ENCODE measurements around the gene NSL1. TPM values are rescaled to one million over a fixed set of nuclear protein-coding genes. Genes with fewer than 3 reads are reported as not detected.

NSL1 gene
- total and polyA plus RNA-seq, 3 experiments from 2014 or later, result 39.5 to 53.2 (median 42.0) TPM

- H3K36me3 Mint-ChIP-seq, result no peaks in the 10 kb centered on the region
- DNase-seq, result peak in 3 of 5 donors; percentile 18 to 58 (median 23)
- Histone ChIP-seq H3K9me3 (ENCODE audit: low read length) (no peaks in the 10 kb centered on the region), H3K4me3 (ENCODE audit: low read length) (no peak overlapping the region), H3K36me3 (ENCODE audit: insufficient read depth, low read length) (no peaks in the 10 kb centered on the region), H3K4me1 (ENCODE audit: insufficient read depth, low read length) (peaks cover 14% of the 10 kb centered on the region), H3K27me3 (ENCODE audit: insufficient read depth, low read length, poor library complexity, severe bottlenecking) (no peaks in the 10 kb centered on the region), H3K27ac (ENCODE audit: low read depth, low read length) (no peak overlapping the region)
- ChIA-PET CTCF (no interaction called here), POLR2A (no interaction called here)
- peaks cover 24 to 53% (median 35%) of the 10 kb centered on the region in 3 donors for H3K4me1 Mint-ChIP-seq
- peak overlapping the region; percentile 5 to 86 (median 67) for H3K4me3 Mint-ChIP-seq
- H3K9me3 Mint-ChIP-seq, result no peaks in the 10 kb centered on the region
- H3K27ac Mint-ChIP-seq, result peak overlapping the region in 4 of 8 donors; percentile 15 to 90 (median 34)
- peaks cover 0 to 10% of the 10 kb centered on the region in 2 donors for H3K27me3 Mint-ChIP-seq
Observed at GRCh38 chr1:212683357-212683722, 108.2 kb downstream of the NSL1 start.

- no peaks in the 10 kb centered on the region for H3K36me3 Mint-ChIP-seq
- H3K27me3 ChIP-seq (ENCODE audit: insufficient read depth, low read length, poor library complexity, severe bottlenecking), result no peaks in the 10 kb centered on the region
- no peak overlapping the region for H3K27ac ChIP-seq (ENCODE audit: low read depth, low read length)
- H3K9me3 ChIP-seq (ENCODE audit: low read length), result no peaks in the 10 kb centered on the region
- H3K9me3 Mint-ChIP-seq, result no peaks in the 10 kb centered on the region
- H3K4me1 Mint-ChIP-seq, result peaks cover 22 to 55% (median 35%) of the 10 kb centered on the region in 3 donors
- CTCF ChIA-PET, result interaction anchor here (0.6 kb wide), 1 partner anchor 182 kb away, joined by 3 read pairs; no protein-coding TSS in a partner anchor
- H3K27ac Mint-ChIP-seq, result peak overlapping the region in 6 of 8 donors; percentile 1 to 92 (median 16)
- POLR2A ChIA-PET, result interaction anchor here (0.7 kb wide), 1 partner anchor 14 kb away, joined by 3 read pairs; no protein-coding TSS in a partner anchor
- peak overlapping the region in 1 of 7 donors; percentile 23 for H3K4me3 Mint-ChIP-seq
- H3K36me3 ChIP-seq (ENCODE audit: insufficient read depth, low read length), result no peaks in the 10 kb centered on the region
- no peak overlapping the region for H3K4me3 ChIP-seq (ENCODE audit: low read length)
- peaks cover 14% of the 10 kb centered on the region for H3K4me1 ChIP-seq (ENCODE audit: insufficient read depth, low read length)
- H3K27me3 Mint-ChIP-seq, result peaks cover 0 to 3% of the 10 kb centered on the region in 2 donors
- DNase-seq, result no peak
Observed at GRCh38 chr1:212680680-212681389, 110.7 kb downstream of the NSL1 start.

- peaks cover 15 to 48% (median 29%) of the 10 kb centered on the region in 3 donors for H3K4me1 Mint-ChIP-seq
- ChIA-PET POLR2A (no interaction called here), CTCF (interaction anchor here (3.1 kb wide), 1 partner anchor 13 kb away, joined by 16 read pairs; no protein-coding TSS in a partner anchor)
- Histone ChIP-seq H3K4me3 (ENCODE audit: low read length) (no peak overlapping the region), H3K4me1 (ENCODE audit: insufficient read depth, low read length) (peaks cover 9% of the 10 kb centered on the region), H3K36me3 (ENCODE audit: insufficient read depth, low read length) (no peaks in the 10 kb centered on the region), H3K9me3 (ENCODE audit: low read length) (no peaks in the 10 kb centered on the region), H3K27ac (ENCODE audit: low read depth, low read length) (no peak overlapping the region), H3K27me3 (ENCODE audit: insufficient read depth, low read length, poor library complexity, severe bottlenecking) (no peaks in the 10 kb centered on the region)
- no peak overlapping the region for H3K4me3 Mint-ChIP-seq
- no peak for DNase-seq
- H3K9me3 Mint-ChIP-seq, result no peaks in the 10 kb centered on the region
- peaks cover 0 to 1% of the 10 kb centered on the region in 2 donors for H3K27me3 Mint-ChIP-seq
- H3K36me3 Mint-ChIP-seq, result no peaks in the 10 kb centered on the region
- peak overlapping the region in 1 of 8 donors; percentile 9 for H3K27ac Mint-ChIP-seq
Observed at GRCh38 chr1:212678456-212679410, 112.8 kb downstream of the NSL1 start.

GRCh38 chr1:212677573-212677972 is 114.0 kb downstream of the NSL1 start:
- H3K27me3 ChIP-seq (ENCODE audit: insufficient read depth, low read length, poor library complexity, severe bottlenecking), result no peaks in the 10 kb centered on the region
- H3K27ac Mint-ChIP-seq, result no peak overlapping the region
- H3K4me1 ChIP-seq (ENCODE audit: insufficient read depth, low read length), result no peaks in the 10 kb centered on the region
- H3K27me3 Mint-ChIP-seq, result no peaks in the 10 kb centered on the region
- peak overlapping the region in 1 of 7 donors; percentile 20 for H3K4me3 Mint-ChIP-seq
- DNase-seq, result no peak
- H3K36me3 ChIP-seq (ENCODE audit: insufficient read depth, low read length), result no peaks in the 10 kb centered on the region
- no peak overlapping the region for H3K27ac ChIP-seq (ENCODE audit: low read depth, low read length)
- H3K4me1 Mint-ChIP-seq, result peaks cover 3 to 36% (median 17%) of the 10 kb centered on the region in 3 donors
- no peak overlapping the region for H3K4me3 ChIP-seq (ENCODE audit: low read length)
- H3K36me3 Mint-ChIP-seq, result no peaks in the 10 kb centered on the region
- H3K9me3 ChIP-seq (ENCODE audit: low read length), result no peaks in the 10 kb centered on the region
- ChIA-PET CTCF (interaction anchor here (3.1 kb wide), 1 partner anchor 12 kb away, joined by 16 read pairs; no protein-coding TSS in a partner anchor), POLR2A (no interaction called here)
- no peaks in the 10 kb centered on the region for H3K9me3 Mint-ChIP-seq

GRCh38 chr1:212677136-212677535 is 114.4 kb downstream of the NSL1 start:
- Histone ChIP-seq H3K27ac (ENCODE audit: low read depth, low read length) (no peak overlapping the region), H3K9me3 (ENCODE audit: low read length) (no peaks in the 10 kb centered on the region), H3K27me3 (ENCODE audit: insufficient read depth, low read length, poor library complexity, severe bottlenecking) (no peaks in the 10 kb centered on the region), H3K4me3 (ENCODE audit: low read length) (no peak overlapping the region), H3K36me3 (ENCODE audit: insufficient read depth, low read length) (no peaks in the 10 kb centered on the region), H3K4me1 (ENCODE audit: insufficient read depth, low read length) (no peaks in the 10 kb centered on the region)
- Mint-ChIP-seq H3K4me3 (no peak overlapping the region), H3K9me3 (no peaks in the 10 kb centered on the region), H3K36me3 (no peaks in the 10 kb centered on the region), H3K27me3 (no peaks in the 10 kb centered on the region), H3K27ac (peak overlapping the region in 2 of 8 donors; percentile 10 to 41), H3K4me1 (peaks cover 3 to 32% (median 14%) of the 10 kb centered on the region in 3 donors)
- ChIA-PET CTCF (interaction anchor here (3.1 kb wide), 1 partner anchor 12 kb away, joined by 16 read pairs; no protein-coding TSS in a partner anchor), POLR2A (no interaction called here)
- DNase-seq, result no peak

Other genes with a start within 250 kb of the NSL1 start
- 10 to 100 TPM; 58.8 to 59.0 TPM for gene ATF3, start 183.0 kb downstream of the NSL1 start, total RNA-seq
- gene ATF3, start 183.0 kb downstream of the NSL1 start, polyA plus RNA-seq, result not detected
- 100 to 1,000 TPM; 147 to 159 TPM for gene BATF3, start 91.9 kb downstream of the NSL1 start, total RNA-seq
- gene BATF3, start 91.9 kb downstream of the NSL1 start, polyA plus RNA-seq, result 0.84 TPM
- gene TATDN3, start 117 bp upstream of the NSL1 start, total RNA-seq, result 10 to 100 TPM; 18.0 to 18.5 TPM
- gene TATDN3, start 117 bp upstream of the NSL1 start, polyA plus RNA-seq, result 17.8 TPM
- gene SPATA45, start 55.9 kb upstream of the NSL1 start, total RNA-seq, result not detected
- gene SPATA45, start 55.9 kb upstream of the NSL1 start, polyA plus RNA-seq, result not detected
- 10 to 100 TPM; 11.7 to 14.9 TPM for gene FLVCR1, start 66.5 kb upstream of the NSL1 start, total RNA-seq
- 4.0 TPM for gene FLVCR1, start 66.5 kb upstream of the NSL1 start, polyA plus RNA-seq
- gene VASH2, start 158.8 kb upstream of the NSL1 start, total RNA-seq, result under 1 TPM; 0.07 to 0.18 TPM
- gene VASH2, start 158.8 kb upstream of the NSL1 start, polyA plus RNA-seq, result not detected
- 10 to 100 TPM; 41.2 to 42.5 TPM for gene ANGEL2, start 224.1 kb upstream of the NSL1 start, total RNA-seq
- 32.1 TPM for gene ANGEL2, start 224.1 kb upstream of the NSL1 start, polyA plus RNA-seq

Data from CD8-positive, alpha-beta memory T cell (primary cell).